RWPE1 (cell line): ENCODE results near the gene PERP.
"Not testable (repeated sequence)": the region's sequence is repeated elsewhere in the genome, so short reads cannot be mapped to it uniquely, and the experiment has no call there.

ENCODE experiments used
- CTCF ChIA-PET: fragments of 350-600 bp; sonication (Branson Sonifier 250); formaldehyde crosslinking; extraction: SDS; loops from one replicate; lab custom pipeline; 2021; lab: Yijun Ruan, JAX
- POLR2A ChIA-PET: fragments of 400-600 bp; formaldehyde crosslinking; extraction: SDS; loops from one replicate; lab custom pipeline; 2020; ENCODE audit warnings: antibody characterized with exemption; ENCODE audit not compliant: low non-redundant PET; lab: Yijun Ruan, JAX
- DNase-seq: peaks from one replicate; pipeline ENCODE4 v3.0.0; 2012; ENCODE audit warnings: low spot score
- H3K27ac ChIP-seq: fragments of 450-650 bp; 2 replicates; pipeline ENCODE4 v1.5.1; 2017
- TF ChIP-seq, protein P1 (sequence below): fragments of 450-650 bp; conservative IDR thresholded peaks from 2 replicates; pipeline ENCODE4 v1.5.1; 2017; ENCODE audit warnings: low read depth, mild to moderate bottlenecking

The PERP gene

DNA sequence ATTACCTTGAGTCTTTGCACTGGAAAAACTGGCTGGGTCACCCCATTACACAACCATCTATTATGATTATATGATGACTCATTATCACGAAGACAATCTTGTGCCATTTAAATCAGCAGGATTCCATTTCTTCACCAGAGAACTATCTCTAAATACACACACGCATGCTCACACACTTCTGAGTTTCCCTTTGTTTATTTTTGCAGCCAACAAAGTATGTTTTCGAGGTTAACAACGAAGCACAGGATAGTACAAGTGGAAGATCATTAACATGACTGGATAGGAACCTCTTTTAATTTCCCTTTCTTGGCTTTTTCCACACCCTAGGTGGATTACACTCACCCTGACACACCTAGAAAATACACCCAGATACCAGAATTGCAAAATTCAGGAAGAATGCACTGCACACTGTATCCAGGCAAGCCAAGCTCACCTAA, 18.9 kb downstream of the PERP start:
- H3K27ac ChIP-seq, result no peak overlapping the region
- TF ChIP-seq, protein P1, sequence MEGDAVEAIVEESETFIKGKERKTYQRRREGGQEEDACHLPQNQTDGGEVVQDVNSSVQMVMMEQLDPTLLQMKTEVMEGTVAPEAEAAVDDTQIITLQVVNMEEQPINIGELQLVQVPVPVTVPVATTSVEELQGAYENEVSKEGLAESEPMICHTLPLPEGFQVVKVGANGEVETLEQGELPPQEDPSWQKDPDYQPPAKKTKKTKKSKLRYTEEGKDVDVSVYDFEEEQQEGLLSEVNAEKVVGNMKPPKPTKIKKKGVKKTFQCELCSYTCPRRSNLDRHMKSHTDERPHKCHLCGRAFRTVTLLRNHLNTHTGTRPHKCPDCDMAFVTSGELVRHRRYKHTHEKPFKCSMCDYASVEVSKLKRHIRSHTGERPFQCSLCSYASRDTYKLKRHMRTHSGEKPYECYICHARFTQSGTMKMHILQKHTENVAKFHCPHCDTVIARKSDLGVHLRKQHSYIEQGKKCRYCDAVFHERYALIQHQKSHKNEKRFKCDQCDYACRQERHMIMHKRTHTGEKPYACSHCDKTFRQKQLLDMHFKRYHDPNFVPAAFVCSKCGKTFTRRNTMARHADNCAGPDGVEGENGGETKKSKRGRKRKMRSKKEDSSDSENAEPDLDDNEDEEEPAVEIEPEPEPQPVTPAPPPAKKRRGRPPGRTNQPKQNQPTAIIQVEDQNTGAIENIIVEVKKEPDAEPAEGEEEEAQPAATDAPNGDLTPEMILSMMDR, result no peak
- peak; percentile 86 for DNase-seq
- ChIA-PET CTCF (no interaction called here), POLR2A (no interaction called here)

DNA sequence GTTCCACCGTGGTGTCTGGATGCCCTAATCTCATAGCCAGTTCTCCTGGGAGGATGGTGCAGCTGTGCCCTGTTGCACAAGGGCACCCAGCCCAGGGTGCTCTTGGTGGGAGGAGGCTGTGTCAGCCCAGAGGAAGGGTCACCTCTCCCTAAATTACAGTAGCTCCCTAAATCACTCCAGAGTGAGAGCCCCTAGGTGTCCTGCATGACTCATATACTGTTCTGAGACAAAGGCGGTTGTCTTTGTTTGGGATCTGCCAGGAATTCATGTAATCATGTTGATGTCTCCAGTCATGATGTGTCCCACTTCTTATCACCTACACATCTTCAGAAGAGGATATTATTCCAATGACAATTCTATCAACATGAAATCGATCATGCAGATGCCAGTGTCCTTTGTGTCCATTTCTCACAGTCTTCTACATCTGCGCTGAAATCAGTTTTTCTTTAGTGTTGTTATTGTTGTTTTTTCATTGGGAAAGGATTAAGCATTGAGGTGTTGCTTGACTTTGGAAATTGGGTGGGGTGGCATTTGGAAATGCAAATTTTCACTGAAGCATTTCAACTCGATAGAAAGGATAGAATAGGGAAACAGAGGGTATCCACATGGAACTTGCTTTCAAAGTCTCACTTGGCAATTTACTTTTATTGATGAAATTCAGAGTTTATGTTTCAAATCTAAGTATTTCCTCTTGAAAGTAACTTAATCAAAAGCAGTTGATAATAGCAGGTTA, 19.5 kb downstream of the PERP start:
- TF ChIP-seq, protein P1, result no peak
- CTCF ChIA-PET, result interaction anchor here (1.1 kb wide), 1 partner anchor 220 kb away, joined by 3 read pairs; the partner anchor contains the start of gene TNFAIP3
- POLR2A ChIA-PET, result no interaction called here
- peak; percentile 38 for DNase-seq
- peak overlapping the region; percentile 82 for H3K27ac ChIP-seq

DNA sequence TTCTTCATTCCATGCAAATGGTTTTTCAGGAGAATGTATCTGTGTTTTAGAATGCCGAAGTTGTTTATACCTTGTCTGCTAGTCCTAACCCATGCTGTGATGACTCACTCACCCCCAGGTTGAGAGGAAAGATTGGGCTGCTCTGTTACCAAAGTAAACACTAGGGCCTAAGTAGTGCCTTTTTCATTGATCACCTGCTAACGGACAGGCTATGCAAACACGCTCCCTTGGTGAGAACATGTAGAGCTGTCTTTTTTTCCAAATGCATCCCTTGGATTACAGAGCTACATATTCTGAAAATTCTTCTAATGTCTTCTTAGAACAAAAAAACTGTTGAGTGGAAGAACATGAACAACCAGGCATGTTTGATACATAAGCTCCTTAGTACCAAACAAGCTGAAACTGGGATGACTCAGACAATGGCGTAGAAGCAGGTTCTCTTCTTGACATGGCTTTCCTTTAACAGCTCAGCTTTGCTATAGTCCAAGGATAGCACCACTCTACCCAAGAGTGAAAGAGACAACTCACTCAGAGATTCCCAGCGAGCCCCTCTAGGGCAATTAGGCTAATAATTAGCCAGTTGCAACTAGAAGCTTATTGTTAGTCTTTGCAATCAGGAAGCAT, 20.5 kb downstream of the PERP start:
- ChIA-PET CTCF (interaction anchor here (1.1 kb wide), 1 partner anchor 219 kb away, joined by 3 read pairs; the partner anchor contains the start of gene TNFAIP3), POLR2A (no interaction called here)
- H3K27ac ChIP-seq, result no peak overlapping the region
- peak; percentile 86 for DNase-seq
- TF ChIP-seq, protein P1, result no peak

DNA sequence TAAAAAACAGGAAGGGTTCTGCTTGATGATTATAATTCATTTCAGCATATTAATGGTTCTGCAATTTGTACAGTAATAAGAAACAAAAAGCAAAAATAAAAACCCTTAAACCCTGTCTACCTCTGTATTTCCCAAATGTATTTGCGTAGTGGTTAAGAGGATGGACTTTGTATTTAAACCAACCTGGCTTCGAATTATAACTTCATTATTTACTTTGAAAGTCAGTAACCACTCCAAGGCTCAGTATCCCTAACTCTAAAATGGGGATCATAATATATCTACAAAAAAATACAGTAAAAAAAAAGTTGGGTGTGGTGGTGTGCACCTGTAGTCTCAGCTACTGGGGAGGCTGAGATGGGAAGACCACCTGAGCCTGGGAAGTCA, 21.4 kb downstream of the PERP start:
- no peak for DNase-seq
- TF ChIP-seq, protein P1, result no peak
- H3K27ac ChIP-seq, result no peak overlapping the region
- CTCF ChIA-PET, result no interaction called here
- POLR2A ChIA-PET, result no interaction called here

DNA sequence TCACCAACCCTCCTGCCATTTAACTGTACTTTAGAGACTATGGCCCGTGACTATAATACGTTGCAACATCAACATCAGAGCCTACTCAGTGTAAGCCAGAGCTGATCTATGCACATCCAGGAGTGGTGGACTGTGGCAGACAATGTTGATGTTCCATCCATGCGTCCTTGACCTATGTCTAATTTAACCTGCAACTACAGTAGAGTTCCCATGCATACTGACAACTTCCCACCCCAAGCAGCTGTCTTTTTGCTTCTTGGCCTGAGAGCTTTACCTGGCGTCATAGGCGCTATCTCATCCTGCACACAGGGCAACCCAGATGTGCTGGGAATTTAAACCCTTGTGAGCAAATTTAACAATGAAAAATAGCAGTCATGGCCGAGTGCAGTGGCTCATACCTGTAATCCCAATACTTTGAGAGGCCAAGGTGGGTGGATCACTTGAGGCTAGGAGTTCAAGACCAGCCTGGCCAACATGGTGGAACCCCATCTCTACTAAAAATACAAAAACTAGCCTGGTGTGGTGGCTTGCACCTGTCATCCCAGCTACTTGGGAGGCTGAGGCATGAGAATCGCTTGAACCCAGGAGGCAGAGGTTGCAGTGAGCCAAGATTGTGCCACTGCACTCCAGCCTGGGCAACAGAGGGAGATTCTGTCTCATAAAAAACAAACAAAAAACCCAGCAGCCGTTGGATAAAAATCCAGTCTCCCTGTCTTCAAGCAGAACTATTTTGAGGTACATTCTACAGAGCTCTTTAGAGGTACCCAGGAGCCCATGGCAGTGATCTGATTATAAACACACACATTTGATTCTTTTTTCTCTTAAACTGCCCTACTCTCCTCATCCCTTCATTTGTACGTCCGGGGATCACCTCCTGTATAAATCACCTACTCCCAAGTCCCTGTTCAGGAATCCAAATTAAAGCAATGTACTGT, 22.0 kb downstream of the PERP start:
- CTCF ChIA-PET, result no interaction called here
- TF ChIP-seq, protein P1, result no peak

DNA sequence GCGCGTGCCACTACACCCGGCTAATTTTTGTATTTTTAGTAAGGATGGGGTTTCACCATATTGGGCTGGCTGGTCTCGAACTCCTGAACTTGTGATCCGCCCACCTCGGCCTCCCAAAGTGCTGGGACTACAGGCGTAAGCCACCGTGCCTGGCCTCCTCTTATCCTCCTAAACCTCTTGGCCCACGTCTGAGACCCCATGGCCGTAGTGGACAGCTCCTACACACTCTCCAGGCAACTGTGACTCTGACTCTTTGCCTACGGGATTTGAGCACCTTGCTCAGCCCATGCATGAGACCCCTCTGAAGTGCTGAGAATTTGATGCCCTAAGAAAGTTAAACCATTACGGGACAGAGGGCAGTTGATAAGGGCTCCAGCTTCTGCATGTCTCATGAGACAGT, 25.0 kb downstream of the PERP start:
- TF ChIP-seq, protein P1, result no peak
- no peak overlapping the region for H3K27ac ChIP-seq
- ChIA-PET POLR2A (no interaction called here), CTCF (no interaction called here)
- no peak for DNase-seq

More for the DNA sequence above, 22.0 kb downstream of the PERP start:
- POLR2A ChIA-PET, result no interaction called here
- no peak overlapping the region for H3K27ac ChIP-seq
- DNase-seq, result no peak

DNA sequence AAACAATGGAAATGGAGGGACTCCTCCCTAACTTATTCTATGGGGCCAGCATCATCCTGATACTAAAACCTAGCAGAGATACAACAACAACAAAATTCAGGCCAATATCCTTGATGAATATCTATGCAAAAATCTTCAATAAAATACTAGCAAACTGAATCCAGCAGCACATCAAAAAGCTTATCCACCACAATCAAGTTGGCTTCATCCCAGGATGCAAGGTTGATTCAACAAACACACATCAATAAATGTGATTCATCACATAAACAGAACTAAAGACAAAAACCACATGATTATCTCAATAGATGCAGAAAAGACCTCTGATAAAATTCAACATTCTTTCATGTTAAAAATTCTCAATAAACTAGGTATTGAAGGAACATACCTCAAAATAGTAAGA, 27.7 kb downstream of the PERP start:
- DNase-seq, CTCF ChIA-PET, POLR2A ChIA-PET, H3K27ac ChIP-seq: not testable (repeated sequence)
